Vagina (tissue), 2 donors: ENCODE data around the gene MARCKS. TPM values are rescaled to one million over a fixed set of nuclear protein-coding genes. Genes with fewer than 3 reads are reported as not detected.

ENCODE experiments used
- DNase-seq, 2 donors: peaks; one replicate each; pipeline ENCODE4 v3.0.0-alpha.2; 2017; ENCODE audit errors: extremely low spot score in 2 of 2
- H3K27ac ChIP-seq: fragments of 200-600 bp; sonication (generic); one replicate; pipeline ENCODE4 v1.5.1; 2019
- H3K27me3 ChIP-seq: fragments of 200-600 bp; sonication (generic); one replicate; pipeline ENCODE4 v1.5.1; 2019
- H3K36me3 ChIP-seq, 2 donors: fragments of 200-600 bp; sonication (generic); one replicate each; pipeline ENCODE4 v1.5.1; 2017 to 2019
- H3K4me1 ChIP-seq: fragments of 200-600 bp; sonication (generic); one replicate; pipeline ENCODE4 v1.5.1; 2019
- H3K4me3 ChIP-seq, 2 donors: fragments of 200-600 bp; sonication (generic); 1 replicate in 1 of 2; 2 replicates in 1 of 2; pipeline ENCODE4 v1.5.1; 2016 to 2019
- H3K9me3 ChIP-seq: fragments of 200-600 bp; sonication (generic); one replicate; pipeline ENCODE4 v1.5.1; 2019
- CTCF ChIP-seq, 3 experiments: fragments of 450-650 bp in 2 of 3; fragments of 200-600 bp in 1 of 3; sonication (generic) in 1 of 3; IDR thresholded peaks; one replicate each; pipeline ENCODE4 v1.5.1; 2017 to 2019; ENCODE audit warnings: antibody characterized with exemption in 3 of 3, mild to moderate bottlenecking in 2 of 3, moderate library complexity in 2 of 3
- POLR2A ChIP-seq, 2 donors: fragments of 450-650 bp; IDR thresholded peaks; one replicate each; pipeline ENCODE4 v1.6.1; 2017; ENCODE audit warnings: antibody characterized with exemption in 2 of 2, mild to moderate bottlenecking in 2 of 2, moderate library complexity in 2 of 2
- POLR2AphosphoS5 ChIP-seq, 2 donors: sonication (generic); formaldehyde crosslinking; IDR thresholded peaks; one replicate each; pipeline ENCODE4 v1.9.0; 2017; ENCODE audit warnings: antibody characterized with exemption in 2 of 2, mild to moderate bottlenecking in 2 of 2, low read depth in 1 of 2; ENCODE audit not compliant: insufficient read depth in 1 of 2
- intact Hi-C: fragments of 100-400 bp; cut with DNase I; formaldehyde crosslinking; loops from one replicate; pipeline ENCODE4 v1.15.1; 2023
- total RNA-seq: library from RNA; depleted of rRNA; stranded (reverse); fragments of >200 nt; gene quantifications from one replicate; pipeline ENCODE4 v1.2.3, GENCODE V29; 2016

The MARCKS gene
- total RNA-seq, 1 donor from 2014 or later = 46.4 TPM

GRCh38 chr6:113833537-113833936 lies 23.6 kb upstream of the MARCKS start:
- intact Hi-C loops = no loop called here
- no peaks in the 10 kb centered on the region for H3K4me1 ChIP-seq
- TF ChIP-seq CTCF (IDR thresholded peaks at IDR 0.05) (no peak), POLR2A (IDR thresholded peaks at IDR 0.05) (no peak), POLR2AphosphoS5 (IDR thresholded peaks at IDR 0.05; ENCODE audit: insufficient read depth in 1 of 2, low read depth in 1 of 2) (no peak)

GRCh38 chr6:113837170-113837569 lies 20.0 kb upstream of the MARCKS start:
- no peaks in the 10 kb centered on the region for H3K36me3 ChIP-seq
- no peaks in the 10 kb centered on the region for H3K4me1 ChIP-seq
- H3K4me3 ChIP-seq = no peak overlapping the region
- no peaks in the 10 kb centered on the region for H3K9me3 ChIP-seq
- intact Hi-C loops = no loop called here
- TF ChIP-seq POLR2A (IDR thresholded peaks at IDR 0.05) (no peak), POLR2AphosphoS5 (IDR thresholded peaks at IDR 0.05; ENCODE audit: insufficient read depth in 1 of 2, low read depth in 1 of 2) (no peak), CTCF (IDR thresholded peaks at IDR 0.05) (no peak)
- H3K27me3 ChIP-seq = no peaks in the 10 kb centered on the region
- DNase-seq = no peak
- H3K27ac ChIP-seq = no peak overlapping the region

More at GRCh38 chr6:113833537-113833936, 23.6 kb upstream of the MARCKS start:
- Histone ChIP-seq H3K4me3 (no peak overlapping the region), H3K27ac (no peak overlapping the region), H3K27me3 (no peaks in the 10 kb centered on the region), H3K9me3 (no peaks in the 10 kb centered on the region), H3K36me3 (no peaks in the 10 kb centered on the region)
- DNase-seq = no peak

- H3K4me1 ChIP-seq = no peaks in the 10 kb centered on the region
- H3K27me3 ChIP-seq = no peaks in the 10 kb centered on the region
- H3K9me3 ChIP-seq = no peaks in the 10 kb centered on the region
- H3K27ac ChIP-seq = no peak overlapping the region
- intact Hi-C loops = no loop called here
- DNase-seq = no peak
- no peaks in the 10 kb centered on the region for H3K36me3 ChIP-seq
- no peak for TF ChIP-seq CTCF (IDR thresholded peaks at IDR 0.05)
- no peak for TF ChIP-seq POLR2A (IDR thresholded peaks at IDR 0.05)
- H3K4me3 ChIP-seq = no peak overlapping the region
Measured at GRCh38 chr6:113842165-113842564, 15.0 kb upstream of the MARCKS start.

DNA sequence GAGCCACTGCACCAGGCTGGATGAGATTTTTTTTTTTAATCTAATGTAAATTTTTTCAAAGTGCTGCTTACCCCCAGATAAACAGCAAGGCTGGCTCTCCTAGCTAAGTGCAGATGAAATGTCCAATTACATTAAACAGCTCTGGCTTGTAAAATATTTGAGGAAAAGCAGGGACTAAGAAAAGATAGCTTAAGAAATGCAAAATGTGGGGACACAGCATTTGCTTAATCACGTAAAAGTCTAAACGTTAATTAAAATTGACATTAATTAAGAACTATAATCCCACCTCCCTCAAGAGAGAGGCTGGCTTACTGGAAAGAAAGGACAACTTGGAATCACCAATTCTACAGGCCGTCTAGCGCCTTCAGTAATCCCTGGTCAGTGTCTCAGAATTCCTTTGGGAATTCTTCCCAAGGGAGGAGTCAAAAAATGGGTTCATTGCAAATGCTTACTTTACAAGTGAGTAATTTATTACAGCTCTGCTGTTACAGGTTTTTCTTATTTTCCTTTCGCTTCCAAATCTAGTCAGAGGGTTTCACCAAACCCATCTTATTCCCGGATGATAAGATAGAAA lies 13.6 kb upstream of the MARCKS start:
- no peak overlapping the region for H3K27ac ChIP-seq
- no peaks in the 10 kb centered on the region for H3K27me3 ChIP-seq
- H3K36me3 ChIP-seq = no peaks in the 10 kb centered on the region
- no peaks in the 10 kb centered on the region for H3K9me3 ChIP-seq
- DNase-seq = no peak
- H3K4me3 ChIP-seq = no peak overlapping the region
- TF ChIP-seq POLR2AphosphoS5 (IDR thresholded peaks at IDR 0.05; ENCODE audit: insufficient read depth in 1 of 2, low read depth in 1 of 2) (no peak), CTCF (IDR thresholded peaks at IDR 0.05) (no peak), POLR2A (IDR thresholded peaks at IDR 0.05) (no peak)
- intact Hi-C loops = no loop called here
- no peaks in the 10 kb centered on the region for H3K4me1 ChIP-seq

DNA sequence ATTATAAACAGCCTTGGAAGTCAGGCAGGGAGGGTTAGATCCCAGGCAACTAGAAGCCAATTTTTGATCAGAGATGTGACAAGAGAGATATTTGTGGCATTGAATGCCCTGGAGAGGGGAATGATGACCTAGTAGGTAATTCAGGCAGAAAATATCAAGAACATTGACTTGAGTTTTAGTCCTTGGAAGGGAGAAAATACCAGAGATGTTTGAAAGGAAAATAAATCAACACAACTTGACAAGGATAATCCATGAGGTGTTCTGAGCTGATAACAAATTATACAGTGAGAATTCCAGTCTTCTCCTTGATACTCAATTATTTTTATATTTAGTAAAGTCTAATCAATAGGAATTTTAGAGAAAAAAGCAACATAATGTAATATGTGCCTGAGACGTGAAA lies 10.6 kb upstream of the MARCKS start:
- no peak for DNase-seq
- intact Hi-C loops = no loop called here
- no peaks in the 10 kb centered on the region for H3K9me3 ChIP-seq
- H3K27ac ChIP-seq = no peak overlapping the region
- no peak overlapping the region for H3K4me3 ChIP-seq
- no peaks in the 10 kb centered on the region for H3K36me3 ChIP-seq
- TF ChIP-seq POLR2A (IDR thresholded peaks at IDR 0.05) (no peak), CTCF (IDR thresholded peaks at IDR 0.05) (no peak), POLR2AphosphoS5 (IDR thresholded peaks at IDR 0.05; ENCODE audit: insufficient read depth in 1 of 2, low read depth in 1 of 2) (no peak)
- H3K27me3 ChIP-seq = no peaks in the 10 kb centered on the region
- H3K4me1 ChIP-seq = no peaks in the 10 kb centered on the region
